GM18498 (cell line): ENCODE measurements around the gene DEDD2.

Experiments used
- ATAC-seq: cut with Tn5 transposase; IDR thresholded peaks from one replicate; pipeline ENCODE4 v1.9.1; 2021; ENCODE audit warnings: mild to moderate bottlenecking, moderate library complexity; ENCODE audit not compliant: unreplicated experiment

The DEDD2 gene

DNA sequence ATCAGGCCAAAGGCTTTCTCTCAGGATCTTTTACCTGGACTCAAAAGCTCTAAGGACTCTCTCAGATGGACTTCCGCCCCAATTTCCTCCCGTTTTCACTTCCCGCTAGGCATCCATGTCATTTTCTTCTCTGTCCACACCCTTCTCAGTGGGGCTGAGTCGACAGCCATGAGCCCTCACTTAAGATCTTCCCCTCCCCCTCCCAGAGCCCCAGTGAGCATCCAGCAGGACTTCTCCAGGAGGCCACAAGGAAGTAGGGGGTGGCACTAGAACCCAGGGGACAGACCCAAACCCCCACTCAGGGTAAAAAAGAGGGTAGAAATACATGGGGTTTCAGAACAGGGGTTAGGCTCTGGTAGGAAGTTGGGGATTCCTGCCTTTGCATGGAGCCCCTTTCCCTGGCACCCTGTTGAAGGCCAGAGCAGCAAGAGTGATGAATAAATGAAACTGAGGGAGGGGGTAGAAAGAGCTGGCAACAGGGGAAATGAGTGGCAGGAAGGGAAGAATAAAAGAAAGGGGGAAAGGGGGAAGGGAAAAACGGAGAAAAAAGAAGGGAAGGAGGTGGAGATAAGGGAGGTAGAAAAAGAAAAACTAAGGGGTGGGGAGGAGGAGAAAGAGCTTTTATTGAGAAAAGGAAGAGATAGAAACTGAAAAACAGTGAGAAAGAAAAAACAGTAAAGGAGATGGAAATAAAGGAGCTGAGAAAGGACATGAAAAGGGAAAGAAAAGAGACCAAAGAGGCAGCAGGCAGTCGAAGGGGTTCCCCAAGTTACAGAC is 42.3 kb downstream of the DEDD2 start:
- no peak for ATAC-seq

DNA sequence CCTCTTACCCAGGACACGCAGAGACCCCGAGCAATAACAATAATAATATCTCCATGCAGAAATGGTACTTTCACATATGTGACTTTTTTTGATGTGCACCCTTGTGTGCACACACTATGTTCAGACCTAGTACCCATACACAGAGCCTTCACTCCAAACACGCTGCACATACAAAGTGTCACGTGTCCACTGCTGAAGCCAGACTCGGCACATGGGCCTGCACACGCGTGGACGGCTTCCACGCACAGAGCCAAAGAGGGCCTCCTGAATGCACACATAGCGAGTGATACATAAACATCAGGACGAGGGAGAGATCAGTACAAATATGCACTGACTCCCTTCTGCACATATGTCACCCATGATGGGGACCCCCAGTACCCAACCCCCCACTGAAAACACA is 43.3 kb downstream of the DEDD2 start:
- no peak for ATAC-seq

DNA sequence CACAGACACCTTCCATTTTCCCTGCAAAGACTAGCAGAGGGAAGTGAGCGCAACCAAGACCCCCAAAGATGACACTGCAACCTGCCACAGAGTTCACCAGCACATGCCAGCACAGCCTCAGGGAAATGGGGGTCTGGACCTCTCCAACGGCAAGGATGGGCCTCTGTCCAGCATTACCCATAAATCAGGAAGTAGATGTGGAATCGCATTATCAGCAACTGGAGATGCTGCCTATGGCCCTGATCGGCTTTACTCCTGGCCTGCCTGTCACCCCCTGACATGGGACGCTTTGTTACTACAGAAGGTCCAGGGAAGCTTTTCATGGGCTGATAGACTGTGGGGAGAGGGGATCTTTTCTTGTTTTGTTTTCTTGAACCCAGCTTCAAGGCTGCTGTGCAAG is 43.8 kb downstream of the DEDD2 start:
- no peak for ATAC-seq

DNA sequence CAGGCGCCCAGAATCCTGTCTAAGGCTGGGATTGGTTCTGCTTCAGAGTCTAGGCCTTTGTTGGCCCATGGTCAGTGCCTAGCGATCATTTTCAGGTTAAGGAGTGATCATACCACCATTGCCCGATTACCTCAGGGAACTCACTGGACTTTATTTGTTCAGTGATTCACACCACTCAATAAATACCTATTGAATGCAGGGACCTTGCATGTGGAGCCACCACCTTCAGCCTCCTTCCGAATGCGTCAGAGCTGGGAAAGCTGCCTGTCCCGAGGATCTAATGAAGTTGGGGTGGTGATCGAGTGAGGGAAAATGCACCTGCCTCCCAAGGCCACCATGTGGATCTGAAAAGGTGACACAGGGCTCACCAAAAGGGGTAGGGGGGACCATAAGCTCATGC is 45.2 kb downstream of the DEDD2 start:
- no peak for ATAC-seq

DNA sequence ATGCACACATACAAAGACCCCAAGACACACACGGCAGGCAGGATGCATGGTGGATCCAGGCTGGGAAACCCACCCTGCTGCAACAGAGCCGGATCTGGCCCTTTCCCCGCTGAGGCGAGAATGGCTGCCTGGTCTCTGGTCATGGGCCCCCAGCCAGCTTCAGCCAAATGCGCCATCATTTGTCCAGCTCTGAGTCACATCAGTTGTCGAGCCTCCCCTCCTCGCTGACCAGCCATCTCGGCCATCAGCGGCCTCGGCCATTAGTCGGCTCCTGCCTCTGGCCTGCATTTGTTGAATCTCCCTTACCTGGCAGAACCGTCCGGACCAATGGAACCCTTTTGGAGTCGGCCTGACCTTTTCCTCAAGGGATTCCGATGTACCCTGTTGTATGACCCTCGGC is 46.8 kb downstream of the DEDD2 start:
- no peak for ATAC-seq

DNA sequence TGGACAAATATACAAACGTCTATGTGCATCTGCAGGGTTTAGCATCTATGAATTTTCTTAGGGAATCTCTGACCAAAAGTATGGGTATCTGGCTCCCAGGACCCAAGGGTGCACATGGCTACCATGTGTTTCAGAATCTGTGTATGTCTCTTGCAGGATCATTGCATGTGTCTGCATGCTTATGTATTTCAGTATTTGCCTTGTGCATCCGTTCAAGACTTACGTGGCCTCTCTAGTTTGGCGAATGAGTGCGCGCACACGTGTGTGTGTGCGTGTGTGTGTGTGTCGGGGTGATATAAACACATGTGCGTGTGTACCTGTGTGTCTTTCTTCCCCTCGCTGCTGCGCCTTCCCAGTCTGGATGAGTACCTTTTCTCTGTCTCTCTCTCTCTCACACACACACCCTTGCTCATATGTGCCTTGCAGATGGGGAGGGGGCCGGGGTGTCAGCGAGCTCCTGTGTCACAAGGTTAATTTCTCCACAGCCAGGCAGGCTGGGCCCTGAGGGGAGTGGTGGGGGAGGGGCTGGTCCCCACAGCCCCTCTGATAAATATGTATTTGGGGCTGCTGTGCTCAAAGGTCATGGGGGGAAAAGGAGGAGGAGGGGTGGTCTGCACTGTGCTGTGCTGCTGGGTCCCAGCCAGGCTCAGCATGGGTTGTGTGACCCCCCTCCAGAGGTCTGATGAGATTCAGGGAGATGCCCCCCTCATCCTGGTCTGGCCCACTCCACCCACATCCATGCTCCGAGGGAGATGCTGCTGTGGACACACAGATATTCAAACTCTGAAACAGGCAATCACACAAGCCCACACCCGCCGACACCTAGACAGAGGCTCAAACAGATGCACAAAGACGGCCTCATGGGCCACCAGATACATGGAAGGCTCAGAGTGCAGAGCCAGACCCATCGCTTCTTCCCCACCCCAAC is 47.7 kb downstream of the DEDD2 start:
- ATAC-seq: no peak

DNA sequence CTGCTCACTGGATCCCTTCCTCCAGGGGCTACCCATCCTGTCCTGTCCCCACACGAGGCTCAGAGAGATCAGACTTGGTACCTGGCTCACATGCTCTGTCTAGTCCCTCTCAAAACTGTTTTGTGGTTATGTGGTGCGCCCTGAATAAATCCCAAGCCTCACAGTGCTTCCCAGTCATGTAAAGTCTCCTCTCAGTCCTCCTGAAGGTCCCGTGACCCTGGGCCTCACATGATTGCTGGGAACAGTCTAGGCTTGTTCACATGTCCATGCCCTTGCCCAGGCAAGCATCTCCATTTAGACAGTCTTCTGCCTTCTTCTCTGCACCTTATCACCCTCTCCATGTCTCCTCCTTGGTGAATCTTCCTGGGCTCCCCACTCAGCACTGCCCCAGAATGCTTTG is 49.3 kb downstream of the DEDD2 start:
- ATAC-seq: no peak

DNA sequence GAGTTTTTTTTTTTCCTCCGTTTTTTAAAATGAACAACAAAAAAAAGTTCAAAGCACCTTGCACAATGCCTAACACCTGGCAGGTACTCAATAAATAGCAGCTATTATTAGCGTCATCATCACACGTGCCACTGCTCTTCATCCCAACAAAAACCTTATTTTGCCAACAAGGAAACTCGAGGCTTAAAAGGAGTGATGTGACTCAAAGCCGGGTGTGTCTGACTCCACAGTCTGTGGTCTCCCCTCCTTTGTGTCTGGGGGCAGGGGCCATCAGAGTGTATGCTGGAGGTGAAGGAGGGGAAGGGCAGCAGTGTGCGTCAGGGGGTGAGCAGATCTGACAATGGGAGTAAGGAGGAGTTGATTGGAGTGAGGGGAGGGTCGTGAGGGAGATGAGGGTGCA is 51.2 kb downstream of the DEDD2 start:
- no peak for ATAC-seq

DNA sequence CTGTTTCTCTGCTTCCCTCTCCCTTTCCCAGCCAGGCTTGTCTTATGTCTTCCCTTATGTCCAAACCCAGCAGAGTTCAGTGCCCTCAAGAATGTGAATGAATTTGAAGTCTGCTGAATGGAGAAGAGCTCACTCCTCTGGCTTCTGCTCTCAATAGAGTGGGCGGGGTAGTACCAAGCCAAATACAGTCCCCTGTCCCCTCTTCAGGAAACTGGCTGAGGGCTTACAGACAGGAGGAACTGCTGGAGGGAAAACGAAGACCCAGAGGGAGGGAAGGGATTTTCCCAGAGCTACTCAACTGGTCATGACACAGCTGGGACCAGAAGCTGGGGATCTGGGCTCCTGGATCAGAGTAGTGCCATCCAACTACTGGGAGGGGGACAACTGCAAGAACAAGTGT is 52.3 kb downstream of the DEDD2 start:
- ATAC-seq: no peak

DNA sequence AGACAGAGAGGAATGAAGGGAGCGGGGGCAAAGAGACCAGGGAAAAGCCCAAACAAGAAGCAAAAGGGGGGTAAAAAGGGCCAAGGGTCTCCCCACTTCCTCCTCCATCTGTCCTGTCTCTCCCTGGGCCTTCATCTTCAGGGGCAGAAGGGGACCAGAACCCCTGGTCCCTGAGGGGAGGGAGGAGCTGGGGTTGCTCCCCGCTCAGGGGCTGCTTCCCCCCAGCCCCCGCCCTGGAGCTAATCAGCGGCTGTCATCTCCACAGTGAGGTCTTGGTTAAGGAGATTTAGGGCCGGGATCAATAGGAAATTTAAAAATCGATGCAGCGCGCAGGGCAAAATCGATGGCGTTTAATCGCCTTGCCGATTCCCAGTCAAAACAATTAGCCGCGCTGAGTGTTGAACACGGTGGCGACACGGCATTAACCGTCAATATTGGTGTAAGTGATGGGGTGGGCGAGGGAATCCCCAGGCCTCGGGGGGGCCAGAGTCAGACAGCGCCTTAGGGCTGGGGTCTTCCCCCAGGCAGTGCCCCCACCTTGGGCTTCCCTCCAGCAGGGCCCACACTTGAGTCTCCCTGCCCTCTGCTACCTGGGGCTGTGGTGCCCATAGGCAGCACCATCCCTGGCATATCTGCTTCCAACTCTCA is 55.7 kb downstream of the DEDD2 start:
- no peak for ATAC-seq

DNA sequence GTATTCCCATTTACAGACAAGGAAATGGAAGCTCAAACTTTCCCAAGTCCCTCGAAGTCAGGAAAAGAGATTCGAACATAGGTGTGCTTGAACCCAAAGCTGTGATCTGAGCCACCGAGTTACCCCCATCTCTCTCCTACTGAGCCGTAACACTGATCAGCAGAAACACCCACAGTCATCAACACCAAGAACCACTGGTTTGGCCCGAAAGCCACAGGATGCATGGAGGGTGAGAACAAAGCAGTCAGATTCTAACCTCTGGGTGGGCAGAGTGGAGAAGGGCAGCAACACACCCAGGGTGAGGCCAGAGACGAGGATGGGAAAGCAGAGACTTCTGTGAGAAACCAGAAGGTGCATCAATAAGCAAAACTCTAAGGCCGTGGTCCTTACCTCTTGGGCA is 57.5 kb downstream of the DEDD2 start:
- no peak for ATAC-seq

DNA sequence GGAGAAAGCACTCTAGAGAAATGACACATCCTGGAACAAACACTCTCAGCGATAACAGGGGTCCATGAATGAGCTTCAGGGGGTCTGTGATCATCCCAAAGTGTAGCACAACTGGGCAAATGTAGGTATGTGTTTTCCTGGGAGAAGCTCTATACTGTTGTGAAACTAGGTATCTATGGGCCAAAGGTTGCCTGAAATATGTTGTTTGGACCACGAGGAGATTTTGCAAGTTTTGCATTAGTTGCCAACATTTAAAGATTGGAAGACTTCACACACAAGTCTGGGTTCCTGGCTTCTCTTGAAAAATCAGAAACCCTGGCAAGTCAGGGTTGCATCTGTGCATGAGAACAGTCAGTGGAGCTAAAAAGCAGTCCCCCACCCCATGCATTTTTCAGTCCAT is 58.6 kb downstream of the DEDD2 start:
- no peak for ATAC-seq

DNA sequence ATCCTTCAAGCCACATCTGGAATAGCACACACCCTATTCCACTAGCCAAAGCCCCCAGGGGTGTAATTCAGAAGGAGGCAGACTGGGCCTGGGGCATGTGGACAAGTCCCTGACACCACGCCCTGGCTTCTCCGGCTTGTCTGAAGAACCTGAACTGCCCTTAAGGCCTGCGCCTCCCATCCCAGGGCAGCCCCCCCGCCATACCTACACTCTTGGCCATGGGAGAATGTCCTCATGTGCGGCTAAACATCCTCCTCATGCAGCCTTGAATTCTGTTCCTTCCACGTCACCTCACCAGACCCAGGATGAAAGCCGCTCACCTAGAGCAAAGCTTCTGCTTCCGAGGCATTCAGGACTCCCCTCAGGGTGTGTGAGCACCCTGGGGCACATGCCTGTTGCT is 60.9 kb downstream of the DEDD2 start:
- ATAC-seq: no peak

DNA sequence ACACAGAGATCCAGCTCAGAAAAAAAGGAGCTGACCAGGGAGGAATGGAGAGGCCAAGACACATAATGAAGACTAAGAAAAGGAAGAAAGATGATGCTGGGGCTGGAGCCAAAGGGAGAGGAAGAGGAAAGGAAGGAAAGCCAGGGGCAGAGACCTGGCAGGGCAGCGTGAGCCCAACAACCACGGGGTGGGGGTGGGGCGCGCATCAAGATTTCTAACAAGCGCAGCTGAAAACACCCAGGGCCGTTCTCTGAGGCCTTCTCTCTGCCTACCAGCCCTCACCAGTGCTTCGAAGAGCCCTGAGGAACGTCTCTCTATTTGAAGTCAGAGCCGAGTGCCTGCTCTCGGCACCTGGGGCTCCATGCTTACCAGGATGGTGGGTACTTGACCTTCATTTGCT is 61.7 kb downstream of the DEDD2 start:
- ATAC-seq: no peak

DNA sequence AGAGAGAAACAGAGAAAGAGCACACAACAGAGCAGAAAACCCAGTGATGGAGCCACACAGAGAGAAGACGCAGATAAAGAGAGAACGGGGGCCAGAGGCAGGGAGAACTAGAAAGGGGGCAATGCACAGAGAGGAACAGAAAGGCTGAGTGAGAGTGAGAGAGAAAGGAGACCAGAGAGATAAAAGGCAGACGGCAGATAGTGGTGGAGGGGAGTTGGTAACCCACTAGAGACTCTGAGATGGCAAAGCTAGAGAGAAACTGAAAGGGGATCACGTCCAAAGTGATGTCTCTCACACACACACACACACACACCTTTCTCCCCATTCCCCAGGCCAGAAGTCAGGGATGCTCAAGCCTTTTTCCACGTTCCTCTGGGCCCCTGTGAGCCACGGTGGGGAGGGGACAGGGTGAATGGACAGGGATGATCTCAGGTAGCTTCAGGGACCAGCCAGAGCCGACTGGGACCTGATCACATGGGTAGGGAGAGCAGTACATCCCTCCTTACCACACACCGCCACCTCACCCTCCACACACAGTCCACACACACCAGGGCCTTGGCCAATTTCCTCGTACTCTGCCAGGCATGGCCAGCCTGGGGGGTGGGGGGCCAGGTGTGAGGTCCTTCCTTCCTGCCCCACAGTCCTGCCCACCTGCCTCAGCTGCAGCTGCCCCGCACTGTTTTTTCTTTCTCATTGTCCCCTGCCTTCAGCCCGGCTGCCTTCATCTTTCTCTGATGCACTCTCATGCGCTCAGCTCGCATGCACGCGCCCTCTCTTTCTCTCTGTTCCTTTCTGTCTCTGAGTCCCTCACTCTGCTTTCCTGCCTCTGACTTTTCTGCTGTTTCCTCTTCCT is 62.8 kb downstream of the DEDD2 start:
- no peak for ATAC-seq

DNA sequence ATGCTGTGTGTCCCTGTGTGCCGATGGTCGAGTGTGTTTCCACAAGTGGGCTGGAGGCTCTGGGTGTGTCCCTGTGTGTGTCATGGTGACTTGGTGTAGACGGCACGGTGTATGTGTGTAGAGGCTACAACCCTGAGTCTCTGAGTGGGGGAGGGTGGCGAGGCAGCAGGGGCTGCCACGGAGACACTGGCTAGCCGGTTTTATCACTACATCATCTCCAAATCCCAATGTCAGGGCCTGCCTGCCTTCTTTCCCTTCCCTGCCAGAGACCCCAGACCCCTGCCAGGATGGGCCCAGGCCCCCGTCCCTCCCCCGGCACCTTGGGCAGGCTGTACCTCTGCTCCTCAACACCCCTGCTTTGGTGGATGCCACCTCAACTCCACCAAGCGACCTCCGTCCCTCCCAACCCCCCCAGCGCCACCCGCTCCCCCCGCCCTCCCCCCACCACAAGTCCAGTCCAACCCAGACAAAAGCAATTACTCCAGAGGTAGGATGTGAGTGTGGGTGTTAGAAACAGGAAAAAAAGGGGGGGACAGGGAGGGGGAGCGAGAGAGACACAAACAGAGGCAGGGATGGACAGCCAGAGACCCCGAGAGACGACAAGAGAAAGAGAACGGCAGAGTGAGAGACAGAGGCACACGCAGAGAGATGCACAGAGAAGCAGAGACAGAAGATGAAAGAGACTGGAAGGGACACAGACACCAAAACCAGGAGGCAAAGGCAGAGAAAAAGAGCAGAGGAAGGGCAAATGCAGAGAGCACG is 63.6 kb downstream of the DEDD2 start:
- ATAC-seq: no peak

DNA sequence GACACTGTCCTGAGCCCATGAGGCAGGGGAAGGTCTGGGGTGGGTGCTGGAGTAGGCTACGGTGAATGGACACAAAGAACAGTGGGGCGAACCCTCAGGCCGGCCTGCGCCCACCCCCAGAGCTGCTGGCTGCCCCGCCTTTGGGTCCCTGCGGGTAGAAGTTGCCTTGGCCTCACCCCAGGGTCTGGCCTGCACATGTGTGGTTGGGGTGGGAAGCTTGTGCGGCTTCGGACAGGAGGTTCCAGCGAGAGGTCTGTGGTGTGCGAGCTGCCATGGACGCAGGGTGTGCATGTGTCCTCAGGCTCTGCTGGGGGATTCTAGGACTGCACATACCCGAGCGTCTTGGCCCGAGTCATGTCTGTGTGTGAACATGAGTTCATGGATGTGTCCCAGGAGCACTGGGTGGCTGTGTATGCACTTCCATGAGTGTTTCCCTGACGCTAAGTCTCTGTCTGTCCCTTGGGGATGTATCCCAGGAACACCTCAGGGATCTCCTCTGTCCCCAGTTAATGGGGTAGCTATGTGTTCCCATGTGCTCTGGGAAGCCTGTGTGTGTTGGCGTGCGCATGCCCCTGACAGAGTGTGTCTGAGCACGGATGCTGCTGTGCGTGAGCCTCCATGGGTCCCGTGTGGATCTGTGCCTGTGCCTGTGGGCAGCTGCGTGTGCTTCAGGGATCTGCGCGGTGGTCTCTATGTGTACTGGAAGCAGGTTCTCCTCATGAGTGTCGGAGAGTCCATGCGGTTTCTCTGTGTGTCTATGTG is 64.4 kb downstream of the DEDD2 start:
- no peak for ATAC-seq

DNA sequence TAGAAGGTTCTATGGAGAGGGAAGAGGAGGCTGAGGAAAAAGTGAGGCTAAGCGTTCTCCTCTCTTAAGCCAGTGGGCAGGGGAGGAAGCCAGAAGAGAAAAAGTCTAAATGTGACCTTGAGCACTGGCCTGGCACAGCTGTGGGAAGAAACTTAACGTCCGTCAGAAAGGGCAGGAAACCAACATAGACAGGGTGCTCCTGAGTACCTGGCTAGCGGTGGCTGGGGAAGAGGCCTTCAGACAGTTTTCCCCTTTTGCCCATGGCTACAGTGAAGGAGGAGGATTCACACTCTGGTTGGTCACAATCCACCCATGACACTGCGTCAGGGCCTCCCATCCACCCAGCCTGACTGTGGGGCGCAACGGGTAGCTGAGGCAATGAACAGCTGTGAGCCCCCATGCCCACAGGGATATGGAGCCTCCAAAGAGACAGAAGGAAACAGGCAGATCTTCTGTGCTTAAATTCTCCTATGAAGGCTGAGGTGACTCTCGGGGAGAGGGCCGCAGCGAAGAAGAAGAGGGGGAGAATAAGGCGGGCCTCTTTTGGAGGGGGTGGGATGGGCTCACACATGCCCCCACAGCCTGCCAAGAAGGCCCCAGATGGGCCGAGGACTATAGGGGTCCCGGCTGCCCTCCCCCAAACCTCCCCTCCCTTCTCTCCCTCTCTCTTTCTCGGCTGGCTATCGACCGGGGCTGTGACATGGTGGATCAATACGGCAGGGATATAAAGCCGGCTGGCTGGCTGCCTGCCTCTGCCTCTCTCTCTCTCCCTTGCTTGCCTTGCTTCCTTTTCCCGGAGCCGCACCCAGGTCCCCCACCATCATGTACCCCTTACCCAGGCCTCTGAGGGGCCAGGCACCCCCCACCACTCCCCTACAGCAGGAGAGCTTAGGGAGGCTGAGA is 65.4 kb downstream of the DEDD2 start:
- ATAC-seq: no peak
